ENCODE data around the gene ZNF3.
"Not testable (repeated sequence)": the region's sequence is repeated elsewhere in the genome, so short reads cannot be mapped to it uniquely, and the experiment has no call there.

The ZNF3 gene

GRCh38 chr7:100081535-100082102 is at the start of gene ZNF3:
TSS of gene ZNF3 (minus strand) at chr7:100081723. CDS start at chr7:100077357, 4,366 bp downstream.
- peaks cover 7% of the 10 kb centered on the region; the same call in 1 of the 2 replicates for H3K27me3 ChIP-seq (ENCODE audit: control insufficient read depth, low read length)
- peak within 1 kb of the TSS; percentile 82 for H3K4me2 ChIP-seq (ENCODE audit: low read length)
- H3K9me3 ChIP-seq (ENCODE audit: control insufficient read depth, insufficient read depth, low read length), result no peaks in the 10 kb centered on the region
- H3F3A ChIP-seq (ENCODE audit: control insufficient read depth, insufficient read depth), result peaks cover 19% of the 10 kb centered on the region
- peak; percentile 99 for TF ChIP-seq CTCF (IDR thresholded peaks at IDR 0.05; ENCODE audit: low read depth, low read length, poor library complexity, severe bottlenecking)
- TF ChIP-seq EZH2phosphoT487 (IDR thresholded peaks at IDR 0.05; ENCODE audit: borderline replicate concordance, low read length), result no peak
- H3K36me3 ChIP-seq (ENCODE audit: control insufficient read depth, low read length), result peaks cover 19% of the 10 kb centered on the region
- peaks cover 39% of the 10 kb centered on the region for H3K79me2 ChIP-seq (ENCODE audit: control insufficient read depth, low read length)
- peak within 1 kb of the TSS; percentile 42 for H3K27ac ChIP-seq (ENCODE audit: low read depth, low read length)
- H4K20me1 ChIP-seq (ENCODE audit: control insufficient read depth, insufficient read depth, low read depth, low read length), result peaks cover 11% of the 10 kb centered on the region; the same call in 1 of the 2 replicates
- peaks cover 24% of the 10 kb centered on the region for H3K4me1 ChIP-seq (ENCODE audit: control insufficient read depth, low read length)
- no peaks in the 10 kb centered on the region for H3K9me2 ChIP-seq (replicated peaks; ENCODE audit: control insufficient read depth, low read length)
- H3K4me3 ChIP-seq (ENCODE audit: low read length), result peak within 1 kb of the TSS; percentile 79

- Histone ChIP-seq H3F3A (ENCODE audit: control insufficient read depth, insufficient read depth) (peaks cover 20% of the 10 kb centered on the region), H3K79me2 (ENCODE audit: control insufficient read depth, low read length) (peaks cover 19% of the 10 kb centered on the region), H3K9me2 (replicated peaks; ENCODE audit: control insufficient read depth, low read length) (no peaks in the 10 kb centered on the region), H3K4me2 (ENCODE audit: low read length) (no peak overlapping the region), H3K9me3 (ENCODE audit: control insufficient read depth, insufficient read depth, low read length) (no peaks in the 10 kb centered on the region), H3K36me3 (ENCODE audit: control insufficient read depth, low read length) (peaks cover 8% of the 10 kb centered on the region; the same call in 1 of the 2 replicates), H3K4me3 (ENCODE audit: low read length) (no peak overlapping the region), H3K27ac (ENCODE audit: low read depth, low read length) (no peak overlapping the region), H3K4me1 (ENCODE audit: control insufficient read depth, low read length) (peaks cover 33% of the 10 kb centered on the region), H4K20me1 (ENCODE audit: control insufficient read depth, insufficient read depth, low read depth, low read length) (no peaks in the 10 kb centered on the region), H3K27me3 (ENCODE audit: control insufficient read depth, low read length) (no peaks in the 10 kb centered on the region)
- TF ChIP-seq CTCF (IDR thresholded peaks at IDR 0.05; ENCODE audit: low read depth, low read length, poor library complexity, severe bottlenecking) (peak; percentile 81), EZH2phosphoT487 (IDR thresholded peaks at IDR 0.05; ENCODE audit: borderline replicate concordance, low read length) (no peak)
Measured at GRCh38 chr7:100130608-100131453, 49.3 kb upstream of the ZNF3 start.

GRCh38 chr7:100130220-100130607 is 48.7 kb upstream of the ZNF3 start:
- Histone ChIP-seq H3F3A (ENCODE audit: control insufficient read depth, insufficient read depth) (peaks cover 24% of the 10 kb centered on the region), H3K36me3 (ENCODE audit: control insufficient read depth, low read length) (peaks cover 13% of the 10 kb centered on the region), H3K79me2 (ENCODE audit: control insufficient read depth, low read length) (peaks cover 25% of the 10 kb centered on the region), H3K4me1 (ENCODE audit: control insufficient read depth, low read length) (peaks cover 40% of the 10 kb centered on the region)
- not testable (repeated sequence) for H3K9me3 ChIP-seq (ENCODE audit: control insufficient read depth, insufficient read depth, low read length); H3K4me2 ChIP-seq (ENCODE audit: low read length); H3K9me2 ChIP-seq (replicated peaks; ENCODE audit: control insufficient read depth, low read length); H3K4me3 ChIP-seq (ENCODE audit: low read length); H3K27ac ChIP-seq (ENCODE audit: low read depth, low read length); H3K27me3 ChIP-seq (ENCODE audit: control insufficient read depth, low read length); H4K20me1 ChIP-seq (ENCODE audit: control insufficient read depth, insufficient read depth, low read depth, low read length)

- peak overlapping the region; percentile 81 for H3K4me3 ChIP-seq (ENCODE audit: low read length)
- no peaks in the 10 kb centered on the region for H3K27me3 ChIP-seq (ENCODE audit: control insufficient read depth, low read length)
- H3K27ac ChIP-seq (ENCODE audit: low read depth, low read length), result peak overlapping the region; percentile 94
- H3F3A ChIP-seq (ENCODE audit: control insufficient read depth, insufficient read depth), result peaks cover 32% of the 10 kb centered on the region
- H3K79me2 ChIP-seq (ENCODE audit: control insufficient read depth, low read length), result peaks cover 37% of the 10 kb centered on the region
- H3K4me1 ChIP-seq (ENCODE audit: control insufficient read depth, low read length), result peaks cover 54% of the 10 kb centered on the region
- peak overlapping the region; percentile 96 for H3K4me2 ChIP-seq (ENCODE audit: low read length)
- H3K9me2 ChIP-seq (replicated peaks; ENCODE audit: control insufficient read depth, low read length), result no peaks in the 10 kb centered on the region
- no peaks in the 10 kb centered on the region for H3K9me3 ChIP-seq (ENCODE audit: control insufficient read depth, insufficient read depth, low read length)
- TF ChIP-seq EZH2phosphoT487 (IDR thresholded peaks at IDR 0.05; ENCODE audit: borderline replicate concordance, low read length), result no peak
- no peak for TF ChIP-seq CTCF (IDR thresholded peaks at IDR 0.05; ENCODE audit: low read depth, low read length, poor library complexity, severe bottlenecking)
- no peaks in the 10 kb centered on the region for H4K20me1 ChIP-seq (ENCODE audit: control insufficient read depth, insufficient read depth, low read depth, low read length)
- peaks cover 27% of the 10 kb centered on the region for H3K36me3 ChIP-seq (ENCODE audit: control insufficient read depth, low read length)
Measured at GRCh38 chr7:100128637-100128963, 47.1 kb upstream of the ZNF3 start.
